ENCODE measurements around the gene PAQR4.

The PAQR4 gene

DNA sequence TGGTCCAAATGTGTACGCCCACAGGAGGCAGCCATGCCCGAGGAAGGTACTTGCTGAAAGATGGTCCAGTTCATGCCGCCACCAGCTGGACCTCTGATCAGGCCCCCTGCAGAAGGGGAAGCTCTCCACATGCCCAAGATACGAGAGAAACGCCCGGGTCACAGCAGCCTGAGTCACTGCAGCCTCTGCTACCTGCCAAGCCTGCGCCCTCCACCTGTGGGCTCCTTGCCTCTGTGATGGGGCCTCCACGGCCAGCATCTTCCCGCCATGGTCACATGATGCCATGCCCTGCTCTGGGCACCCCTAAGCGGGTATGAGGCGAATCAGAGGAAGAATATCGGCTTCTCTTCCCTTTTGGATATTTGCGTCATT is 18.8 kb upstream of the PAQR4 start:
- Histone ChIP-seq H2AFZ (no peak overlapping the region), H3K9me3 (ENCODE audit: control insufficient read depth, low read length) (no peaks in the 10 kb centered on the region), H3K4me2 (ENCODE audit: low read length) (no peak overlapping the region), H3K9ac (no peak overlapping the region), H3K4me1 (peaks cover 3% of the 10 kb centered on the region), H3K36me3 (ENCODE audit: control insufficient read depth, insufficient read depth, low read length) (no peaks in the 10 kb centered on the region), H3K27me3 (ENCODE audit: control insufficient read depth, insufficient read depth, low read length) (no peaks in the 10 kb centered on the region), H3K4me3 (ENCODE audit: low read depth, low read length) (no peak overlapping the region), H3K79me2 (no peaks in the 10 kb centered on the region), H3K27ac (no peak overlapping the region)
- TF ChIP-seq, protein P1, sequence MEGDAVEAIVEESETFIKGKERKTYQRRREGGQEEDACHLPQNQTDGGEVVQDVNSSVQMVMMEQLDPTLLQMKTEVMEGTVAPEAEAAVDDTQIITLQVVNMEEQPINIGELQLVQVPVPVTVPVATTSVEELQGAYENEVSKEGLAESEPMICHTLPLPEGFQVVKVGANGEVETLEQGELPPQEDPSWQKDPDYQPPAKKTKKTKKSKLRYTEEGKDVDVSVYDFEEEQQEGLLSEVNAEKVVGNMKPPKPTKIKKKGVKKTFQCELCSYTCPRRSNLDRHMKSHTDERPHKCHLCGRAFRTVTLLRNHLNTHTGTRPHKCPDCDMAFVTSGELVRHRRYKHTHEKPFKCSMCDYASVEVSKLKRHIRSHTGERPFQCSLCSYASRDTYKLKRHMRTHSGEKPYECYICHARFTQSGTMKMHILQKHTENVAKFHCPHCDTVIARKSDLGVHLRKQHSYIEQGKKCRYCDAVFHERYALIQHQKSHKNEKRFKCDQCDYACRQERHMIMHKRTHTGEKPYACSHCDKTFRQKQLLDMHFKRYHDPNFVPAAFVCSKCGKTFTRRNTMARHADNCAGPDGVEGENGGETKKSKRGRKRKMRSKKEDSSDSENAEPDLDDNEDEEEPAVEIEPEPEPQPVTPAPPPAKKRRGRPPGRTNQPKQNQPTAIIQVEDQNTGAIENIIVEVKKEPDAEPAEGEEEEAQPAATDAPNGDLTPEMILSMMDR (IDR thresholded peaks at IDR 0.05): no peak

DNA sequence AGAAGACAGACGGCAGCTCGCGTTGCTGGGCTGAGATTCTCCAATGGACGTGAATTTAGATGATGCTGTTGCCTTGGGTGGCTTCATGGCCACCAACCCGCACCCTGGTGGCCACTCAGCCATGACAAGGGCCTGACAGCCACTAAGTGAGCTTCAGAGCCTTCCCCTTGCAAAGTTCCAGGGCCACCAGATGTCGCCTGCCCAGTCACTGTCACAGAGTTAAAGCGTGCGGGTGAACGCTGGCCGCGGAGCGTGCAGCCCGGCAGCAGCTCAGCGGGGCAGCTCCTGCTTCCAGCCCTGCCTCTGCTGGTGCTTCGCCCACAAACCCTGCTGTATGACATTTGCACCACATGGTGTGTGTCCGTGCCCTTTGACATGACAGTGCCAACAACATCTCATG is 18.4 kb upstream of the PAQR4 start:
- Histone ChIP-seq H2AFZ (no peak overlapping the region), H3K9me3 (ENCODE audit: control insufficient read depth, low read length) (no peaks in the 10 kb centered on the region), H3K4me3 (ENCODE audit: low read depth, low read length) (no peak overlapping the region), H3K4me1 (peaks cover 3% of the 10 kb centered on the region), H3K27ac (no peak overlapping the region), H3K36me3 (ENCODE audit: control insufficient read depth, insufficient read depth, low read length) (no peaks in the 10 kb centered on the region), H3K79me2 (no peaks in the 10 kb centered on the region), H3K9ac (no peak overlapping the region), H3K4me2 (ENCODE audit: low read length) (no peak overlapping the region), H3K27me3 (ENCODE audit: control insufficient read depth, insufficient read depth, low read length) (no peaks in the 10 kb centered on the region)
- TF ChIP-seq, protein P1 (IDR thresholded peaks at IDR 0.05): no peak

GRCh38 chr16:2952679-2953078 is 16.5 kb upstream of the PAQR4 start:
- TF ChIP-seq, protein P1 (IDR thresholded peaks at IDR 0.05): no peak
- no peak overlapping the region for H3K27ac ChIP-seq
- H3K4me1 ChIP-seq: peaks cover 3% of the 10 kb centered on the region
- no peaks in the 10 kb centered on the region for H3K36me3 ChIP-seq (ENCODE audit: control insufficient read depth, insufficient read depth, low read length)
- H2AFZ ChIP-seq: no peak overlapping the region
- H3K79me2 ChIP-seq: no peaks in the 10 kb centered on the region
- H3K4me3 ChIP-seq (ENCODE audit: low read depth, low read length): no peak overlapping the region
- H3K9ac ChIP-seq: no peak overlapping the region
- H3K9me3 ChIP-seq (ENCODE audit: control insufficient read depth, low read length): no peaks in the 10 kb centered on the region
- no peak overlapping the region for H3K4me2 ChIP-seq (ENCODE audit: low read length)
- H3K27me3 ChIP-seq (ENCODE audit: control insufficient read depth, insufficient read depth, low read length): no peaks in the 10 kb centered on the region

DNA sequence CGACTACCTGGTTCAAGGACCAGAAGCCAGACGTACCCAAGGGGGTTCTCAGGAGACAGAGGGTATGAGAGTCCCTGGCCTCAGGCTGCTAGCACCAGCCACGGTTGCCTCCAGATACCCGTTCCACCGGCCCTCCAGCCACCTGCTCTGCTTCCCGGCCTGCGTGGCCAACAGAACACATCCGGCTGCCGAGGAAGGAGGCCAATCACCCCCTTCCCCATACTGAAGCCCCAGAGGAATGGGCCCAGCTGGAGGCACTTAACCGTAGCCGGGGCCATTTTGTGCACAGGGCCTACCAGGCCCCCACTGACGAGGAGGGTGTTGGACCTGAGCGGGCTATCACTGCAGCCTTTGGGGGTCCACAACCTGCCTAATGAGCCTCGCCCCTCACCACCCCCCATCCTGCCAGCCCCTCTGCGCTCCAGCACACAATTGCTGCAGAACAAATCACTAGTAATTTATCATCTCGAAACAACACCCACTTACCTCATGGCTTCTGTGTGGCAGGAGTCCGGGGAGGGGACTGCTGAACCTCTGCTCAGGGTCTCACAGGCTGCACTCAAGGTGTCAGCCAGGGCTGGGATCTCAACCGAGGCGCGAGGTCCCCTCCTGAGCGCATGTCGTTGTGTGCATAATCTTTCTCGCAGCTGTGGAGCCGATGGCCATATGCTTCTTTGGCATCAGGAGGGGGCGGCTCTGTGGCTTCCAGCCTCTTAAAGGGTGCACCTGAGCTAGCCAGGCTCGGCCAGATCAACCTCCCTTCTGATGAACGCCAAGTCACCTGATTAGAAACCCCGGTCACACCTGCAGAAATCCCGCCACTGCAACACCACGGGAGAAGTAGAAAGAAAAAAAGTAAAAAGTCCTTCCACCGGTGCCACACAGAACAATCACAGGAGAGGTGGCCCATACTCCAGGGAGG is 15.2 kb upstream of the PAQR4 start:
- no peaks in the 10 kb centered on the region for H3K27me3 ChIP-seq (ENCODE audit: control insufficient read depth, insufficient read depth, low read length)
- H3K9ac ChIP-seq: no peak overlapping the region
- H3K4me1 ChIP-seq: peaks cover 3% of the 10 kb centered on the region
- H3K9me3 ChIP-seq (ENCODE audit: control insufficient read depth, low read length): no peaks in the 10 kb centered on the region
- no peak overlapping the region for H2AFZ ChIP-seq
- no peaks in the 10 kb centered on the region for H3K36me3 ChIP-seq (ENCODE audit: control insufficient read depth, insufficient read depth, low read length)
- no peak overlapping the region for H3K4me2 ChIP-seq (ENCODE audit: low read length)
- H3K4me3 ChIP-seq (ENCODE audit: low read depth, low read length): no peak overlapping the region
- TF ChIP-seq, protein P1 (IDR thresholded peaks at IDR 0.05): no peak
- H3K27ac ChIP-seq: no peak overlapping the region
- H3K79me2 ChIP-seq: no peaks in the 10 kb centered on the region

All from parathyroid adenoma (tissue), 2 donors.